Left lung (tissue), 10 donors: Measurements from ENCODE around the gene RPGRIP1L. TPM values are rescaled to one million over a fixed set of nuclear protein-coding genes. Genes with fewer than 3 reads are reported as not detected.

ENCODE experiments used
- ATAC-seq: fragments of 200-7000 bp; cut with Tn5 transposase; one replicate; pipeline ENCODE4 v1.9.1; 2020; ENCODE audit warnings: moderate library complexity
- DNase-seq, 4 donors: peaks; one replicate each; pipeline ENCODE4 v3.0.0-alpha.2; 2013 to 2020
- H3K27ac ChIP-seq, 2 donors: fragments of 200-600 bp; sonication (generic) in 1 of 2; one replicate each; pipeline versions ENCODE4 v1.5.0 to v1.8.0; 2020 to 2021
- H3K27me3 ChIP-seq, 2 donors: fragments of 200-600 bp; sonication (generic) in 1 of 2; one replicate each; pipeline versions ENCODE4 v1.5.0 to v1.8.0; 2020 to 2021
- H3K36me3 ChIP-seq, 2 donors: fragments of 200-600 bp; sonication (generic) in 1 of 2; one replicate each; pipeline versions ENCODE4 v1.5.0 to v1.8.0; 2020 to 2021
- H3K4me1 ChIP-seq, 2 donors: fragments of 200-600 bp; one replicate each; pipeline ENCODE4 v1.8.0; 2021
- H3K4me3 ChIP-seq, 2 donors: fragments of 200-600 bp; sonication (generic) in 1 of 2; one replicate each; pipeline versions ENCODE4 v1.5.0 to v1.8.0; 2020 to 2021; ENCODE audit warnings: mild to moderate bottlenecking in 1 of 2
- H3K9me3 ChIP-seq, 2 donors: fragments of 200-600 bp; sonication (generic) in 1 of 2; one replicate each; pipeline versions ENCODE4 v1.5.0 to v1.8.0; 2020 to 2021
- CTCF ChIP-seq, 2 donors: fragments of 200-600 bp; sonication (generic) in 1 of 2; IDR thresholded peaks; one replicate each; pipeline versions ENCODE4 v1.5.0 to v1.8.0; 2021; ENCODE audit warnings: antibody characterized with exemption in 2 of 2
- intact Hi-C, 2 donors: fragments of 100-400 bp; cut with DNase I; formaldehyde crosslinking; loops; one replicate each; pipeline versions ENCODE4 v1.11.2 to v1.14.2; 2022
- polyA plus RNA-seq, 6 donors: library from polyadenylated mRNA; unstranded; fragments of 120-200 nt; gene quantifications; one replicate each; pipeline ENCODE4 v1.2.1, GENCODE V29; 2013; ENCODE audit not compliant: insufficient read length in 6 of 6
- total RNA-seq, 2 donors: library from RNA; stranded (reverse); fragmentation: NEBNext Ultra II Directional; extraction: Animal tissue kit (Norgen Biotek cat#: 25700); gene quantifications; one replicate each; pipeline ENCODE4 v1.2.1, GENCODE V29; 2021
- donor health status: DM: no; HTN: yes; CAD: no.
- donor health status: DM: no; HTN: no; CAD: no.

The RPGRIP1L gene
- total and polyA plus RNA-seq, 8 donors = 8.0 to 18.2 (median 16.3) TPM

DNA sequence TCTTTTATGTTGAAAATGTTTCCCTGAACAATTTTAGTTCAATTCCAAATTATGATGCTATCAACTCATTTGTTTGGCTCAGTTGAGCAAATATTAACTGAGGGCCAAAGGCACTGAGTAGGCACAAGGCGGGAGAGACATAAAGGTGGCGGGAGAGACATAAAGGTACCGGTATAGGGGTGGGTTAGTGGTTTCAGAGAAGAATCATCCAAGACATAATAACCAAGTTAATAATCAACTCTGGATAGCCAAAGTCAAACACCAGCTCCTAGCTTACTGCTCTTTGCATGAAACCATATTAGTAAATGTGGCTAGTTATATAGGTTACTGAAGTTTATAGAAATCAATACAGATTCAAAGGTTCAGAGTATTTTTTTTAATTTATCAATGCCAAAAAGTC, 91.7 kb downstream of the RPGRIP1L start:
- no peaks in the 10 kb centered on the region for H3K9me3 ChIP-seq
- no peak overlapping the region for H3K4me3 ChIP-seq
- no peak for TF ChIP-seq CTCF (IDR thresholded peaks at IDR 0.05)
- H3K4me1 ChIP-seq = no peaks in the 10 kb centered on the region
- H3K27ac ChIP-seq = no peak overlapping the region
- intact Hi-C loops = no loop called here
- no peaks in the 10 kb centered on the region for H3K27me3 ChIP-seq
- DNase-seq (no peak), ATAC-seq (no peak)
- no peaks in the 10 kb centered on the region for H3K36me3 ChIP-seq

DNA sequence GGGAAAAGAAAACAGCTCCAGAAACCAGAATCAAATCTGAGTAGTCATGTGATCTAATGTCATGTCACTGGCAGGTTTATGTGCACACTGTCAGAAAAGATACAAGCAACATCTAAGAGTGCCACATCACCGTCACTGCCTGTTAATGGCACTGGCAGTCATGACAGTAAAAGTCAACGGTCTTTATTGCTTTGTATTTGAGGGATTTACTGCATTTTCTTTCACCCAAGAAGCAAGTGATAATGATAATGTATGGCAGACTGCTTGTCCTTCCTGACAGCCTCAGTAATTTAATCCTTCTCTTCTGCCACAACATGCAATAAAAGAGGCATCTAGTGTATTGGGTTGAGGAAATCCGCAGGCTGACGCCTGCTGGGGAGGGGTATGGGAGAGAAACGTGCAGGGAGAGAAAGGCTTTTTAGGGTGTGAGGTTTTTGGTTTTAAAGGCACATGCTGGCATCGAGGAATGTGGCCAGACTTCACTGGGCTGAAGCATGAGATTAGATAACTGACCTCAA, 92.4 kb downstream of the RPGRIP1L start:
- no peak for DNase-seq
- intact Hi-C loops = no loop called here
- ATAC-seq = no peak
- no peak for TF ChIP-seq CTCF (IDR thresholded peaks at IDR 0.05)
- H3K27ac ChIP-seq = no peak overlapping the region
- no peak overlapping the region for H3K4me3 ChIP-seq
- H3K27me3 ChIP-seq = no peaks in the 10 kb centered on the region
- H3K4me1 ChIP-seq = no peaks in the 10 kb centered on the region
- no peaks in the 10 kb centered on the region for H3K36me3 ChIP-seq
- H3K9me3 ChIP-seq = no peaks in the 10 kb centered on the region

GRCh38 chr16:53609536-53609935, 94.1 kb downstream of the RPGRIP1L start:
- Histone ChIP-seq H3K27ac (no peak overlapping the region), H3K9me3 (no peaks in the 10 kb centered on the region), H3K4me1 (no peaks in the 10 kb centered on the region), H3K27me3 (no peaks in the 10 kb centered on the region), H3K36me3 (no peaks in the 10 kb centered on the region), H3K4me3 (no peak overlapping the region)
- ATAC-seq = no peak
- TF ChIP-seq CTCF (IDR thresholded peaks at IDR 0.05) = no peak
- intact Hi-C loops = no loop called here
- DNase-seq = no peak

GRCh38 chr16:53608094-53608493, 95.6 kb downstream of the RPGRIP1L start:
- ATAC-seq = no peak
- Histone ChIP-seq H3K4me3 (no peak overlapping the region), H3K36me3 (no peaks in the 10 kb centered on the region), H3K4me1 (no peaks in the 10 kb centered on the region), H3K9me3 (no peaks in the 10 kb centered on the region), H3K27me3 (no peaks in the 10 kb centered on the region), H3K27ac (no peak overlapping the region)
- DNase-seq = no peak
- intact Hi-C loops = no loop called here
- TF ChIP-seq CTCF (IDR thresholded peaks at IDR 0.05) = no peak

DNA sequence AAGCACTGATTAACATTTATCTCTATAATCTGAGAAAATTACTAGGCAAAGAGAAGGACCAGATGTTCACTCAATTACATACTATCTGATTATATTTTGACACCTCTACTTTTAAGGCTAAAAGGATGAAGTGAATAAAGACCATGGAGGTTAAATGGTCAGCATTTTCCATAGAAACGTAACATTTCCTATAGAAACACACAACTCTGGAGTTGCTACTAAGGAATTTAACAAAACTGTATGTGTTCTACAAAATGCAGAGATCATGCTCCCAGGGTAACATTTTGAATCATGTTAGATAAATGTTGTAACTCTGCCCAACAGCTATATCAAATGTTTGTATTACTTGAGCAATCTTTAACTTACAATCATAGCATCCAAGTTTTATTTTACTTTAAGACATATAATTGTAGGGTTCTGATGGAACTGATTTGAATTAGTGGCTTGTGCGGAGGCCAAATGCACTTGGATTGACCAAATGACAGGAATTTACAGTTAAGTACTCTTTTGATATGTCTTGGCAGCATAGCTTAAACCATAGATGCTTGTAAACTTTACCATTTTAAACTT, 97.7 kb downstream of the RPGRIP1L start:
- H3K4me3 ChIP-seq = no peak overlapping the region
- H3K27me3 ChIP-seq = no peaks in the 10 kb centered on the region
- ATAC-seq = no peak

More for the DNA sequence above, 97.7 kb downstream of the RPGRIP1L start:
- Histone ChIP-seq H3K9me3 (no peaks in the 10 kb centered on the region), H3K27ac (no peak overlapping the region), H3K36me3 (no peaks in the 10 kb centered on the region), H3K4me1 (no peaks in the 10 kb centered on the region)
- DNase-seq = peak in 2 of 4 donors; percentile 43 to 54
- no peak for TF ChIP-seq CTCF (IDR thresholded peaks at IDR 0.05)
- intact Hi-C loops = no loop called here
